Ovary (tissue), 9 donors: ENCODE results near the gene RAB31. TPM values are rescaled to one million over a fixed set of nuclear protein-coding genes. Genes with fewer than 3 reads are reported as not detected.

ENCODE experiments used
- DNase-seq, 5 donors: peaks; one replicate each; pipeline ENCODE4 v3.0.0-alpha.2; 2019 to 2020
- H3K27ac ChIP-seq, 2 donors: fragments of 200-600 bp; one replicate each; pipeline versions ENCODE4 v1.5.1 to v1.8.0; 2019 to 2022
- H3K27me3 ChIP-seq: fragments of 200-600 bp; one replicate; pipeline ENCODE4 v1.8.0; 2022
- H3K36me3 ChIP-seq: fragments of 200-600 bp; sonication (generic); one replicate; pipeline ENCODE4 v1.5.1; 2019
- H3K4me1 ChIP-seq: one replicate; pipeline ENCODE4 v1.8.1; 2013; ENCODE audit warnings: mild to moderate bottlenecking, moderate library complexity; ENCODE audit not compliant: insufficient read depth
- H3K4me3 ChIP-seq: fragments of 200-600 bp; sonication (generic); one replicate; pipeline ENCODE4 v1.5.1; 2017
- H3K9me3 ChIP-seq, 2 donors: fragments of 200-600 bp in 1 of 2; sonication (generic) in 1 of 2; one replicate each; pipeline versions ENCODE4 v1.5.1 to v1.8.1; 2013 to 2019; ENCODE audit warnings: mild to moderate bottlenecking in 1 of 2, moderate library complexity in 1 of 2
- EP300 ChIP-seq: sonication (generic); formaldehyde crosslinking; IDR thresholded peaks from one replicate; pipeline ENCODE4 v1.6.1; 2017; ENCODE audit warnings: antibody characterized with exemption
- POLR2A ChIP-seq: fragments of 450-650 bp; IDR thresholded peaks from one replicate; pipeline ENCODE4 v1.6.1; 2017; ENCODE audit warnings: antibody characterized with exemption, mild to moderate bottlenecking, moderate library complexity
- WGBS, 3 donors: extraction: QIAGEN DNeasy Blood & Tissue Kit in 1 of 3; methylation state at CpG; one replicate each; pipeline versions ENCODE4 v1.1.5 to v1.1.7; 2013 to 2017; 5-methylcytosine and 5-hydroxymethylcytosine counted together
- intact Hi-C, 4 donors: fragments of 100-400 bp; cut with DNase I; formaldehyde crosslinking; loops; one replicate each; pipeline versions ENCODE4 v1.11.0 to v1.15.1; 2022 to 2023
- polyA plus RNA-seq, 2 donors: library from polyadenylated mRNA; stranded (reverse); fragments of 200-250 nt in 1 of 2; fragments of 350-450 nt in 1 of 2; fragmentation: Illumina TruSeq in 1 of 2; extraction: RNeasy Lipid Tissue Mini Kit (QIAGEN cat#74804) in 1 of 2; gene quantifications; one replicate each; pipeline ENCODE4 v1.2.3, GENCODE V29; 2013 to 2014
- total RNA-seq, 7 donors: library from RNA; depleted of rRNA in 2 of 7; stranded (reverse); fragments of >200 nt in 2 of 7; fragmentation: NEBNext Ultra II Directional in 3 of 7; extraction: Animal tissue kit (Norgen Biotek cat#: 25700) in 3 of 7; gene quantifications; one replicate each; pipeline versions ENCODE4 v1.1.0 to v1.2.4, GENCODE V29; 2016 to 2023
- TF ChIP-seq, protein P1 (sequence below), 3 donors: fragments of 450-650 bp in 2 of 3; fragments of 200-600 bp in 1 of 3; IDR thresholded peaks; one replicate each; pipeline versions ENCODE4 v1.5.1 to v1.8.0; 2016 to 2022; ENCODE audit warnings: antibody characterized with exemption in 3 of 3, mild to moderate bottlenecking in 1 of 3
- donor health status: DM: no; HTN: no; CAD: no; lungs with moderate emphysema.
- donor health status: DM: no; HTN: no; CAD: no.
- donor health status: Bipolar disorder and iron deficiency.
- donor health status: DM: yes; HTN: yes; CAD: no.
- donor health status: DM: no; HTN: no; CAD: no.
- donor health status: DM: yes; HTN: yes; CAD: no.

RAB31 gene
- total and polyA plus RNA-seq, 9 donors, result 37.9 to 188 (median 62.8) TPM

- Histone ChIP-seq H3K27ac (no peak overlapping the region), H3K36me3 (no peaks in the 10 kb centered on the region), H3K4me1 (no peaks in the 10 kb centered on the region), H3K4me3 (no peak overlapping the region), H3K27me3 (no peaks in the 10 kb centered on the region), H3K9me3 (no peaks in the 10 kb centered on the region)
- 71 to 83% (median 81%) methylated on average over 3 of the region's 3 CpGs for WGBS, 3 donors
- no peak for DNase-seq
- TF ChIP-seq, protein P1, sequence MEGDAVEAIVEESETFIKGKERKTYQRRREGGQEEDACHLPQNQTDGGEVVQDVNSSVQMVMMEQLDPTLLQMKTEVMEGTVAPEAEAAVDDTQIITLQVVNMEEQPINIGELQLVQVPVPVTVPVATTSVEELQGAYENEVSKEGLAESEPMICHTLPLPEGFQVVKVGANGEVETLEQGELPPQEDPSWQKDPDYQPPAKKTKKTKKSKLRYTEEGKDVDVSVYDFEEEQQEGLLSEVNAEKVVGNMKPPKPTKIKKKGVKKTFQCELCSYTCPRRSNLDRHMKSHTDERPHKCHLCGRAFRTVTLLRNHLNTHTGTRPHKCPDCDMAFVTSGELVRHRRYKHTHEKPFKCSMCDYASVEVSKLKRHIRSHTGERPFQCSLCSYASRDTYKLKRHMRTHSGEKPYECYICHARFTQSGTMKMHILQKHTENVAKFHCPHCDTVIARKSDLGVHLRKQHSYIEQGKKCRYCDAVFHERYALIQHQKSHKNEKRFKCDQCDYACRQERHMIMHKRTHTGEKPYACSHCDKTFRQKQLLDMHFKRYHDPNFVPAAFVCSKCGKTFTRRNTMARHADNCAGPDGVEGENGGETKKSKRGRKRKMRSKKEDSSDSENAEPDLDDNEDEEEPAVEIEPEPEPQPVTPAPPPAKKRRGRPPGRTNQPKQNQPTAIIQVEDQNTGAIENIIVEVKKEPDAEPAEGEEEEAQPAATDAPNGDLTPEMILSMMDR (IDR thresholded peaks at IDR 0.05), result no peak
- TF ChIP-seq EP300 (no peak), POLR2A (no peak)
- intact Hi-C loops, result no loop called here
These were observed 42.8 kb upstream of the RAB31 start for GRCh38 chr18:9665314-9665713.

DNA sequence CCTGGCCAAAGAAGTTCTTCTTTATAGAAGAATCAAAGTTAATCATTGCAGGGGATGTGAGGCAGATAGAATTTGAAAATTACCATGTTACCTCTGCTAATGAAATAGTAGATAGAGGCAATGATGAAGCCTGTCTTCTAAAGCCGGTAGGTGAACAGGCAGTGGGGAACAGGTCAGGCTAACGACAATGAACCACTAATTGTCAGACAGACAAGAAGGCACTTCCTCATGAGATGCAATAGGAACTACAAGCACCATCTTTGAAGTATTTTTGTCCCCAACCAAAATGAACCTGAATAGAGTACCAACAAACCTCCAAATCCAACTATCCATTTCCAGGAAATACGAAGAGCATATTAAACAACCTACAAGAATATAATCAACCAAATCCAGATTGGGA, 41.6 kb upstream of the RAB31 start:
- H3K36me3 ChIP-seq, result no peaks in the 10 kb centered on the region
- no peak overlapping the region for H3K4me3 ChIP-seq
- no peaks in the 10 kb centered on the region for H3K27me3 ChIP-seq
- no peak for DNase-seq
- H3K4me1 ChIP-seq, result no peaks in the 10 kb centered on the region
- intact Hi-C loops, result no loop called here
- 94 to 96% (median 95%) methylated on average over 3 of the region's 3 CpGs for WGBS, 3 donors
- H3K9me3 ChIP-seq, result no peaks in the 10 kb centered on the region
- TF ChIP-seq POLR2A, result no peak
- TF ChIP-seq, protein P1 (IDR thresholded peaks at IDR 0.05), result no peak
- TF ChIP-seq EP300, result no peak
- H3K27ac ChIP-seq, result no peak overlapping the region

GRCh38 chr18:9669016-9669415, 39.1 kb upstream of the RAB31 start:
- 96 to 98% (median 97%) methylated on average over 3 of the region's 3 CpGs for WGBS, 3 donors
- Histone ChIP-seq H3K27ac (no peak overlapping the region), H3K4me3 (no peak overlapping the region), H3K4me1 (no peaks in the 10 kb centered on the region), H3K27me3 (no peaks in the 10 kb centered on the region), H3K9me3 (no peaks in the 10 kb centered on the region), H3K36me3 (no peaks in the 10 kb centered on the region)
- intact Hi-C loops, result no loop called here
- no peak for TF ChIP-seq EP300
- TF ChIP-seq, protein P1 (IDR thresholded peaks at IDR 0.05), result no peak
- TF ChIP-seq POLR2A, result no peak
- no peak for DNase-seq

- 86 to 96% (median 91%) methylated on average over 7 of the region's 7 CpGs for WGBS, 3 donors
- no peaks in the 10 kb centered on the region for H3K9me3 ChIP-seq
- DNase-seq, result no peak
- H3K4me1 ChIP-seq, result no peaks in the 10 kb centered on the region
- TF ChIP-seq POLR2A (no peak), EP300 (no peak)
- TF ChIP-seq, protein P1 (IDR thresholded peaks at IDR 0.05), result no peak
- intact Hi-C loops, result no loop called here
- no peak overlapping the region for H3K4me3 ChIP-seq
- H3K27ac ChIP-seq, result no peak overlapping the region
- no peaks in the 10 kb centered on the region for H3K27me3 ChIP-seq
- H3K36me3 ChIP-seq, result no peaks in the 10 kb centered on the region
These were observed 36.9 kb upstream of the RAB31 start for GRCh38 chr18:9671214-9671613.
